Posterior vena cava (tissue), 2 donors: ENCODE results near the gene IGFBPL1. TPM values are rescaled to one million over a fixed set of nuclear protein-coding genes. Genes with fewer than 3 reads are reported as not detected.

Experiments
- DNase-seq: peaks from one replicate; pipeline ENCODE4 v3.0.0-alpha.2; 2020; ENCODE audit warnings: low spot score
- intact Hi-C, 2 donors: fragments of 100-400 bp; cut with DNase I; formaldehyde crosslinking; loops; one replicate each; pipeline versions ENCODE4 v1.14.1 to v1.14.2; 2022 to 2023
- total RNA-seq, 2 donors: library from RNA; stranded (reverse); fragmentation: NEBNext Ultra II Directional; extraction: Animal tissue kit (Norgen Biotek cat#: 25700); gene quantifications; one replicate each; pipeline ENCODE4 v1.2.1, GENCODE V29; 2021
- donor health status: DM: yes; HTN: yes; CAD: no.
- donor health status: DM: yes; HTN: yes; CAD: no.

IGFBPL1 gene
- total RNA-seq, 2 donors from 2014 or later, result 2.7 to 5.5 TPM

GRCh38 chr9:38434853-38435252 lies 10.6 kb upstream of the IGFBPL1 start:
- intact Hi-C loops, result no loop called here
- DNase-seq, result no peak

- no peak for DNase-seq
- intact Hi-C loops, result no loop called here
These were observed 10.1 kb upstream of the IGFBPL1 start for GRCh38 chr9:38434365-38434764.

- intact Hi-C loops, result no loop called here
- DNase-seq, result no peak
These were observed 8.8 kb upstream of the IGFBPL1 start for GRCh38 chr9:38432922-38433510.

GRCh38 chr9:38431116-38431515 lies 6.9 kb upstream of the IGFBPL1 start:
- no peak for DNase-seq
- intact Hi-C loops, result no loop called here

GRCh38 chr9:38428062-38428461 lies 3.8 kb upstream of the IGFBPL1 start:
- intact Hi-C loops, result no loop called here

GRCh38 chr9:38424918-38425317 lies 664 bp upstream of the IGFBPL1 start:
- DNase-seq, result no peak
- intact Hi-C loops, result no loop called here

More at GRCh38 chr9:38428062-38428461, 3.8 kb upstream of the IGFBPL1 start:
- no peak for DNase-seq

GRCh38 chr9:38423273-38423972 lies 831 bp downstream of the IGFBPL1 start:
- intact Hi-C loops, result no loop called here
- DNase-seq, result no peak

GRCh38 chr9:38422555-38423260 lies 1.5 kb downstream of the IGFBPL1 start:
- intact Hi-C loops, result no loop called here
- DNase-seq, result no peak

GRCh38 chr9:38421498-38422211 lies 2.6 kb downstream of the IGFBPL1 start:
- intact Hi-C loops, result no loop called here

GRCh38 chr9:38419181-38419580 lies 5.1 kb downstream of the IGFBPL1 start:
- DNase-seq, result no peak
- intact Hi-C loops, result no loop called here

More at GRCh38 chr9:38421498-38422211, 2.6 kb downstream of the IGFBPL1 start:
- no peak for DNase-seq

- no peak for DNase-seq
- intact Hi-C loops, result no loop called here
These were observed 5.9 kb downstream of the IGFBPL1 start for GRCh38 chr9:38418366-38418765.

- intact Hi-C loops, result no loop called here
- no peak for DNase-seq
These were observed 7.0 kb downstream of the IGFBPL1 start for GRCh38 chr9:38417003-38417945.

- intact Hi-C loops, result no loop called here
- DNase-seq, result no peak
These were observed 7.8 kb downstream of the IGFBPL1 start for GRCh38 chr9:38416461-38416860.

GRCh38 chr9:38415856-38416255 lies 8.4 kb downstream of the IGFBPL1 start:
- intact Hi-C loops, result no loop called here
- no peak for DNase-seq

GRCh38 chr9:38414040-38414723 lies 10.1 kb downstream of the IGFBPL1 start:
- intact Hi-C loops, result no loop called here
- peak; percentile 47 for DNase-seq

GRCh38 chr9:38413283-38413682 lies 11.0 kb downstream of the IGFBPL1 start:
- DNase-seq, result no peak
- intact Hi-C loops, result no loop called here

- no peak for DNase-seq
- intact Hi-C loops, result no loop called here
These were observed 11.5 kb downstream of the IGFBPL1 start for GRCh38 chr9:38412751-38413150.

GRCh38 chr9:38408719-38409118 lies 15.5 kb downstream of the IGFBPL1 start:
- DNase-seq, result no peak
- intact Hi-C loops, result no loop called here
